MCF 10A (cell line): Measurements from ENCODE around the gene BATF3. TPM values are rescaled to one million over a fixed set of nuclear protein-coding genes. Genes with fewer than 3 reads are reported as not detected.

Source experiments
- BruUV-seq: library from RNA; stranded (reverse); fragments of 400-500 nt; replicated peaks from 2 replicates; lab custom pipeline; 2021; lab: Mats Ljungman, UMichigan
- CTCF ChIA-PET: fragments of 300-600 bp; sonication (Branson Sonifier 250); formaldehyde crosslinking; extraction: SDS; loops from one replicate; lab custom pipeline; 2021; ENCODE audit warnings: antibody characterized with exemption, inconsistent platforms; lab: Yijun Ruan, JAX
- POLR2A ChIA-PET: fragments of 300-600, 350-650 bp; sonication (Branson Sonifier 250); formaldehyde crosslinking; extraction: SDS; loops from one replicate; lab custom pipeline; 2020; ENCODE audit warnings: antibody characterized with exemption, inconsistent platforms; lab: Yijun Ruan, JAX
- DNase-seq: peaks from one replicate; pipeline ENCODE4 v3.0.0-alpha.2; 2018; ENCODE audit not compliant: unreplicated experiment
- H3K27ac Mint-ChIP-seq: one replicate; pipeline ENCODE4 v1.8.0; 2022; ENCODE audit warnings: mild to moderate bottlenecking, low read depth, mixed read lengths; ENCODE audit not compliant: unreplicated experiment
- H3K27me3 Mint-ChIP-seq: one replicate; pipeline ENCODE4 v1.8.0; 2022; ENCODE audit warnings: mixed read lengths; ENCODE audit not compliant: insufficient read depth, unreplicated experiment
- H3K36me3 Mint-ChIP-seq: one replicate; pipeline ENCODE4 v1.8.0; 2022; ENCODE audit warnings: mild to moderate bottlenecking, moderate library complexity, mixed read lengths; ENCODE audit not compliant: insufficient read depth, unreplicated experiment
- H3K4me1 Mint-ChIP-seq: one replicate; pipeline ENCODE4 v1.8.0; 2022; ENCODE audit warnings: mixed read lengths; ENCODE audit not compliant: insufficient read depth, unreplicated experiment
- H3K4me3 Mint-ChIP-seq: one replicate; pipeline ENCODE4 v1.8.0; 2022; ENCODE audit warnings: mild to moderate bottlenecking, moderate library complexity, mixed read lengths; ENCODE audit not compliant: unreplicated experiment
- H3K9me3 Mint-ChIP-seq: one replicate; pipeline ENCODE4 v1.8.0; 2022; ENCODE audit warnings: mixed read lengths; ENCODE audit not compliant: unreplicated experiment
- CTCF ChIP-seq: fragments of 200-600 bp; IDR thresholded peaks from one replicate; pipeline ENCODE4 v1.8.0; 2022; ENCODE audit warnings: antibody characterized with exemption, mild to moderate bottlenecking; ENCODE audit not compliant: unreplicated experiment
- intact Hi-C: fragments of 100-400 bp; cut with micrococcal nuclease; formaldehyde crosslinking; loops from 2 replicates; pipeline ENCODE4 v1.14.1; 2022
- total RNA-seq: library from RNA; stranded (reverse); gene quantifications from 2 replicates; pipeline ENCODE4 v1.2.3, GENCODE V29; 2022

Gene BATF3
- total RNA-seq, 1 experiment from 2014 or later: 1.5 TPM

GRCh38 chr1:212689196-212689725, 10.4 kb downstream of the BATF3 start:
- CTCF ChIA-PET: interaction anchor here (0.5 to 1.8 kb wide), 7 partner anchors 9 to 97 kb away, joined by 3 to 8 read pairs (median 4); no protein-coding TSS in a partner anchor
- Mint-ChIP-seq H3K9me3 (no peaks in the 10 kb centered on the region), H3K4me1 (no peaks in the 10 kb centered on the region), H3K36me3 (no peaks in the 10 kb centered on the region), H3K4me3 (no peak overlapping the region), H3K27ac (no peak overlapping the region), H3K27me3 (peaks cover 10% of the 10 kb centered on the region)
- POLR2A ChIA-PET: interaction anchor here (0.6 kb wide), 2 partner anchors 81 to 131 kb away, joined by 3 read pairs; no protein-coding TSS in a partner anchor
- intact Hi-C loops: no loop called here
- TF ChIP-seq CTCF: no peak
- no TSS peak for BruUV-seq
- DNase-seq: no peak

GRCh38 chr1:212688341-212689047, 11.1 kb downstream of the BATF3 start:
- CTCF ChIA-PET: interaction anchor here (1.0 to 1.8 kb wide), 5 partner anchors 9 to 208 kb away, joined by 3 to 7 read pairs (median 4); no protein-coding TSS in a partner anchor
- no peak overlapping the region for H3K27ac Mint-ChIP-seq
- BruUV-seq: no TSS peak
- no peak for TF ChIP-seq CTCF
- peaks cover 7% of the 10 kb centered on the region for H3K27me3 Mint-ChIP-seq
- H3K4me1 Mint-ChIP-seq: no peaks in the 10 kb centered on the region
- DNase-seq: peak; percentile 70
- intact Hi-C loops: no loop called here
- H3K36me3 Mint-ChIP-seq: no peaks in the 10 kb centered on the region
- POLR2A ChIA-PET: interaction anchor here (1.6 kb wide), 1 partner anchor 17 kb away, joined by 5 read pairs; no protein-coding TSS in a partner anchor
- H3K9me3 Mint-ChIP-seq: no peaks in the 10 kb centered on the region
- no peak overlapping the region for H3K4me3 Mint-ChIP-seq

GRCh38 chr1:212687811-212688210, 11.8 kb downstream of the BATF3 start:
- POLR2A ChIA-PET: interaction anchor here (0.6 to 1.6 kb wide), 2 partner anchors 16 to 210 kb away, joined by 3 to 5 read pairs; no protein-coding TSS in a partner anchor
- no peak overlapping the region for H3K4me3 Mint-ChIP-seq
- H3K27ac Mint-ChIP-seq: no peak overlapping the region
- H3K27me3 Mint-ChIP-seq: peaks cover 7% of the 10 kb centered on the region
- no peak for DNase-seq
- TF ChIP-seq CTCF: no peak
- CTCF ChIA-PET: interaction anchor here (1.0 to 1.4 kb wide), 2 partner anchors 16 to 208 kb away, joined by 3 to 4 read pairs; no protein-coding TSS in a partner anchor
- H3K36me3 Mint-ChIP-seq: no peaks in the 10 kb centered on the region
- no peaks in the 10 kb centered on the region for H3K9me3 Mint-ChIP-seq
- BruUV-seq: no TSS peak
- intact Hi-C loops: no loop called here
- H3K4me1 Mint-ChIP-seq: no peaks in the 10 kb centered on the region

GRCh38 chr1:212686591-212686990, 13.0 kb downstream of the BATF3 start:
- H3K9me3 Mint-ChIP-seq: no peaks in the 10 kb centered on the region
- no peak overlapping the region for H3K4me3 Mint-ChIP-seq
- H3K36me3 Mint-ChIP-seq: no peaks in the 10 kb centered on the region
- no peaks in the 10 kb centered on the region for H3K4me1 Mint-ChIP-seq
- ChIA-PET POLR2A (interaction anchor here (0.7 kb wide), 1 partner anchor 16 kb away, joined by 4 read pairs; no protein-coding TSS in a partner anchor), CTCF (interaction anchor here (0.6 to 1.8 kb wide), 5 partner anchors 33 to 210 kb away, joined by 3 to 5 read pairs (median 3); no protein-coding TSS in a partner anchor)
- BruUV-seq: no TSS peak
- no peak for TF ChIP-seq CTCF
- no peak for DNase-seq
- intact Hi-C loops: no loop called here
- no peak overlapping the region for H3K27ac Mint-ChIP-seq
- peaks cover 7% of the 10 kb centered on the region for H3K27me3 Mint-ChIP-seq
